ENCODE data around the gene ASB16. TPM values are rescaled to one million over a fixed set of nuclear protein-coding genes. Genes with fewer than 3 reads are reported as not detected.

Gene ASB16
- 0.13 TPM for polyA plus RNA-seq (2013, experiment 1 of 2)
- polyA plus RNA-seq (2013, experiment 2 of 2) = 0.07 TPM

- Histone ChIP-seq H3K14ac (ENCODE audit: low read length) (no peak within 1 kb of the TSS), H3K4me1 (ENCODE audit: control insufficient read depth in 2 of 2, insufficient read depth in 1 of 2, low read depth in 1 of 2, low read length in 2 of 2) (peaks cover 9 to 13% of the 10 kb centered on the region in 2 donors), H3K36me3 (replicated peaks in 1 of 2; ENCODE audit: control insufficient read depth in 2 of 2, insufficient read depth in 2 of 2, low read length in 2 of 2) (peaks cover 5 to 9% of the 10 kb centered on the region in 2 donors), H2AK5ac (ENCODE audit: low read depth, low read length) (peak within 1 kb of the TSS; percentile 3), H2BK15ac (ENCODE audit: low read length) (no peak within 1 kb of the TSS), H3K79me1 (ENCODE audit: low read depth, low read length) (no peaks in the 10 kb centered on the region), H2BK120ac (ENCODE audit: low read depth, low read length) (no peak within 1 kb of the TSS), H3K23ac (ENCODE audit: low read depth, low read length, poor library complexity) (no peak within 1 kb of the TSS), H2BK12ac (ENCODE audit: low read length) (peak within 1 kb of the TSS; percentile 59), H4K8ac (ENCODE audit: low read depth, low read length) (no peak within 1 kb of the TSS), H3K18ac (ENCODE audit: low read length) (peak within 1 kb of the TSS; percentile 24), H3K27me3 (ENCODE audit: control insufficient read depth in 3 of 3, insufficient read depth in 3 of 3, low read depth in 1 of 3, low read length in 3 of 3) (no peaks in the 10 kb centered on the region), H3K9me3 (replicated peaks in 1 of 2; ENCODE audit: control insufficient read depth in 2 of 2, insufficient read depth in 1 of 2, low read depth in 1 of 2, low read length in 2 of 2) (no peaks in the 10 kb centered on the region), H2BK5ac (ENCODE audit: low read length) (no peak within 1 kb of the TSS), H3K4me3 (ENCODE audit: low read length in 2 of 2) (peak within 1 kb of the TSS in 1 of 2 donors; percentile 16), H3K4ac (ENCODE audit: low read length) (no peak within 1 kb of the TSS), H3K9ac (ENCODE audit: low read depth, low read length, poor library complexity) (peak within 1 kb of the TSS; percentile 65), H4K91ac (ENCODE audit: low read depth, low read length, poor library complexity) (no peak within 1 kb of the TSS), H2AFZ (ENCODE audit: low read length) (no peak within 1 kb of the TSS), H3K27ac (replicated peaks; ENCODE audit: low read length) (peak within 1 kb of the TSS; percentile 15), H3K4me2 (ENCODE audit: insufficient read depth, low read length, poor library complexity, severe bottlenecking) (no peak within 1 kb of the TSS)
- no peak for DNase-seq (ENCODE audit: low spot score)
- no CpG with 5 or more reads among the region's 21 CpGs for WGBS, 2 donors (ENCODE audit: extremely low coverage in 2 of 2, insufficient read length in 2 of 2, insufficient replicate concordance in 1 of 2)
Measured at GRCh38 chr17:44170499-44171201, at the start of gene ASB16. ASB16 (plus strand) TSS chr17:44170704; CDS start chr17:44170790, 86 bp downstream.

- no peak for DNase-seq (ENCODE audit: low spot score)
- H3K9ac ChIP-seq (ENCODE audit: low read depth, low read length, poor library complexity) = no peak overlapping the region
- H3K9me3 ChIP-seq (replicated peaks in 1 of 2; ENCODE audit: control insufficient read depth in 2 of 2, insufficient read depth in 1 of 2, low read depth in 1 of 2, low read length in 2 of 2) = no peaks in the 10 kb centered on the region
- H3K23ac ChIP-seq (ENCODE audit: low read depth, low read length, poor library complexity) = no peak overlapping the region
- H3K18ac ChIP-seq (ENCODE audit: low read length) = peak overlapping the region; percentile 44
- H3K4me1 ChIP-seq (ENCODE audit: control insufficient read depth in 2 of 2, insufficient read depth in 1 of 2, low read depth in 1 of 2, low read length in 2 of 2) = peaks cover 16 to 31% of the 10 kb centered on the region in 2 donors
- H3K4me3 ChIP-seq (ENCODE audit: low read length in 2 of 2) = no peak overlapping the region
- H2BK15ac ChIP-seq (ENCODE audit: low read length) = no peak overlapping the region
- H2BK120ac ChIP-seq (ENCODE audit: low read depth, low read length) = no peak overlapping the region
- no peak overlapping the region for H4K91ac ChIP-seq (ENCODE audit: low read depth, low read length, poor library complexity)
- no peaks in the 10 kb centered on the region for H3K27me3 ChIP-seq (ENCODE audit: control insufficient read depth in 3 of 3, insufficient read depth in 3 of 3, low read depth in 1 of 3, low read length in 3 of 3)
- no peak overlapping the region for H2AK5ac ChIP-seq (ENCODE audit: low read depth, low read length)
- H3K4ac ChIP-seq (ENCODE audit: low read length) = no peak overlapping the region
- peaks cover 0 to 7% of the 10 kb centered on the region in 2 donors for H3K36me3 ChIP-seq (replicated peaks in 1 of 2; ENCODE audit: control insufficient read depth in 2 of 2, insufficient read depth in 2 of 2, low read length in 2 of 2)
- H3K79me1 ChIP-seq (ENCODE audit: low read depth, low read length) = peaks cover 6% of the 10 kb centered on the region
- no CpG with 5 or more reads among the region's 9 CpGs for WGBS, 2 donors (ENCODE audit: extremely low coverage in 2 of 2, insufficient read length in 2 of 2, insufficient replicate concordance in 1 of 2)
- no peak overlapping the region for H2AFZ ChIP-seq (ENCODE audit: low read length)
- H2BK5ac ChIP-seq (ENCODE audit: low read length) = no peak overlapping the region
- H4K8ac ChIP-seq (ENCODE audit: low read depth, low read length) = no peak overlapping the region
- H3K4me2 ChIP-seq (ENCODE audit: insufficient read depth, low read length, poor library complexity, severe bottlenecking) = peak overlapping the region; percentile 94
- no peak overlapping the region for H3K27ac ChIP-seq (replicated peaks; ENCODE audit: low read length)
- no peak overlapping the region for H2BK12ac ChIP-seq (ENCODE audit: low read length)
- H3K14ac ChIP-seq (ENCODE audit: low read length) = no peak overlapping the region
Measured at GRCh38 chr17:44120851-44121605, 49.5 kb upstream of the ASB16 start.

GRCh38 chr17:44121997-44122815 is 48.3 kb upstream of the ASB16 start:
- H3K9me3 ChIP-seq (replicated peaks in 1 of 2; ENCODE audit: control insufficient read depth in 2 of 2, insufficient read depth in 1 of 2, low read depth in 1 of 2, low read length in 2 of 2) = no peaks in the 10 kb centered on the region
- no peak overlapping the region for H3K27ac ChIP-seq (replicated peaks; ENCODE audit: low read length)
- peak overlapping the region; percentile 94 for H3K4me2 ChIP-seq (ENCODE audit: insufficient read depth, low read length, poor library complexity, severe bottlenecking)
- peak overlapping the region; percentile 97 for H3K18ac ChIP-seq (ENCODE audit: low read length)
- no peak overlapping the region for H3K23ac ChIP-seq (ENCODE audit: low read depth, low read length, poor library complexity)
- no peak for DNase-seq (ENCODE audit: low spot score)
- peak overlapping the region; percentile 1 for H2AK5ac ChIP-seq (ENCODE audit: low read depth, low read length)
- H3K4me3 ChIP-seq (ENCODE audit: low read length in 2 of 2) = peak overlapping the region; percentile 89 to 96
- H3K27me3 ChIP-seq (ENCODE audit: control insufficient read depth in 3 of 3, insufficient read depth in 3 of 3, low read depth in 1 of 3, low read length in 3 of 3) = no peaks in the 10 kb centered on the region
- H2BK12ac ChIP-seq (ENCODE audit: low read length) = peak overlapping the region; percentile 25
- H4K91ac ChIP-seq (ENCODE audit: low read depth, low read length, poor library complexity) = no peak overlapping the region
- H3K36me3 ChIP-seq (replicated peaks in 1 of 2; ENCODE audit: control insufficient read depth in 2 of 2, insufficient read depth in 2 of 2, low read length in 2 of 2) = peaks cover 0 to under 1% of the 10 kb centered on the region in 2 donors
- no peak overlapping the region for H3K4ac ChIP-seq (ENCODE audit: low read length)
- H3K79me1 ChIP-seq (ENCODE audit: low read depth, low read length) = peaks cover 5% of the 10 kb centered on the region
- no peak overlapping the region for H2BK120ac ChIP-seq (ENCODE audit: low read depth, low read length)
- no peak overlapping the region for H2BK15ac ChIP-seq (ENCODE audit: low read length)
- WGBS, 2 donors (ENCODE audit: extremely low coverage in 2 of 2, insufficient read length in 2 of 2, insufficient replicate concordance in 1 of 2) = no CpG with 5 or more reads among the region's 1 CpG
- peak overlapping the region; percentile 27 for H2BK5ac ChIP-seq (ENCODE audit: low read length)
- H3K4me1 ChIP-seq (ENCODE audit: control insufficient read depth in 2 of 2, insufficient read depth in 1 of 2, low read depth in 1 of 2, low read length in 2 of 2) = peaks cover 16 to 31% of the 10 kb centered on the region in 2 donors
- no peak overlapping the region for H3K14ac ChIP-seq (ENCODE audit: low read length)
- peak overlapping the region; percentile 95 for H2AFZ ChIP-seq (ENCODE audit: low read length)
- H3K9ac ChIP-seq (ENCODE audit: low read depth, low read length, poor library complexity) = peak overlapping the region; percentile 95
- H4K8ac ChIP-seq (ENCODE audit: low read depth, low read length) = no peak overlapping the region

Data from neuronal stem cell (in vitro differentiated cells).